ENCODE results near the gene SMAD7.

SMAD7 gene
- total RNA-seq, result 28.1 to 148 reads per million in 2 experiments

- no peak for DNase-seq (ENCODE audit: low read depth)
Measured at GRCh38 chr18:48950536-48951447, at the start of gene SMAD7. TSS of gene SMAD7 (minus strand) at chr18:48950965. CDS start at chr18:48950424, 541 bp downstream.

- DNase-seq (ENCODE audit: low read depth), result no peak
Measured at GRCh38 chr18:48999569-48999968, 48.8 kb upstream of the SMAD7 start.

- DNase-seq (ENCODE audit: low read depth), result no peak
Measured at GRCh38 chr18:48997985-48998831, 47.4 kb upstream of the SMAD7 start.

- DNase-seq (ENCODE audit: low read depth), result no peak
Measured at GRCh38 chr18:48997681-48997984, 46.9 kb upstream of the SMAD7 start.

GRCh38 chr18:48996901-48997463 lies 46.2 kb upstream of the SMAD7 start:
- peak; percentile 29 for DNase-seq (ENCODE audit: low read depth)

GRCh38 chr18:48996041-48996440 lies 45.3 kb upstream of the SMAD7 start:
- DNase-seq (ENCODE audit: low read depth), result no peak

GRCh38 chr18:48994926-48995835 lies 44.4 kb upstream of the SMAD7 start:
- DNase-seq (ENCODE audit: low read depth), result no peak

- DNase-seq (ENCODE audit: low read depth), result no peak
Measured at GRCh38 chr18:48994044-48994651, 43.4 kb upstream of the SMAD7 start.

- DNase-seq (ENCODE audit: low read depth), result no peak
Measured at GRCh38 chr18:48993586-48993985, 42.8 kb upstream of the SMAD7 start.

- no peak for DNase-seq (ENCODE audit: low read depth)
Measured at GRCh38 chr18:48992791-48993555, 42.2 kb upstream of the SMAD7 start.

GRCh38 chr18:48992133-48992532 lies 41.4 kb upstream of the SMAD7 start:
- DNase-seq (ENCODE audit: low read depth), result no peak

GRCh38 chr18:48991676-48992075 lies 40.9 kb upstream of the SMAD7 start:
- no peak for DNase-seq (ENCODE audit: low read depth)

GRCh38 chr18:48991319-48991660 lies 40.5 kb upstream of the SMAD7 start:
- no peak for DNase-seq (ENCODE audit: low read depth)

GRCh38 chr18:48990481-48991318 lies 39.9 kb upstream of the SMAD7 start:
- DNase-seq (ENCODE audit: low read depth), result no peak

- no peak for DNase-seq (ENCODE audit: low read depth)
Measured at GRCh38 chr18:48989304-48990303, 38.8 kb upstream of the SMAD7 start.

- no peak for DNase-seq (ENCODE audit: low read depth)
Measured at GRCh38 chr18:48988508-48989303, 37.9 kb upstream of the SMAD7 start.

GRCh38 chr18:48987821-48988220 lies 37.1 kb upstream of the SMAD7 start:
- no peak for DNase-seq (ENCODE audit: low read depth)
